Nephron progenitor cell (in vitro differentiated cells): ENCODE measurements around the gene PCED1A.

Source experiments
- DNase-seq: peaks from one replicate; pipeline ENCODE4 v3.0.0; 2021
- H3K27ac Mint-ChIP-seq: 2 replicates; pipeline ENCODE4 v1.8.0; 2021; ENCODE audit warnings: mild to moderate bottlenecking, moderate library complexity, mixed read lengths
- H3K27me3 Mint-ChIP-seq: 2 replicates; pipeline ENCODE4 v1.8.0; 2021; ENCODE audit warnings: mild to moderate bottlenecking, low read depth, mixed read lengths; ENCODE audit not compliant: poor library complexity
- H3K36me3 Mint-ChIP-seq: 2 replicates; pipeline ENCODE4 v1.8.0; 2021; ENCODE audit warnings: low read depth, mixed read lengths
- H3K4me1 Mint-ChIP-seq: 2 replicates; pipeline ENCODE4 v1.8.0; 2021; ENCODE audit warnings: mixed read lengths
- H3K4me3 Mint-ChIP-seq: 2 replicates; pipeline ENCODE4 v1.8.0; 2021; ENCODE audit warnings: mild to moderate bottlenecking, moderate library complexity, mixed read lengths
- H3K9me3 Mint-ChIP-seq: 2 replicates; pipeline ENCODE4 v1.8.0; 2021; ENCODE audit warnings: mild to moderate bottlenecking, moderate library complexity, mixed read lengths
- TF ChIP-seq, protein P1 (sequence below): fragments of 200-600 bp; sonication (generic); IDR thresholded peaks from 2 replicates; pipeline ENCODE4 v1.5.0; 2021; ENCODE audit warnings: antibody characterized with exemption

Gene PCED1A

DNA sequence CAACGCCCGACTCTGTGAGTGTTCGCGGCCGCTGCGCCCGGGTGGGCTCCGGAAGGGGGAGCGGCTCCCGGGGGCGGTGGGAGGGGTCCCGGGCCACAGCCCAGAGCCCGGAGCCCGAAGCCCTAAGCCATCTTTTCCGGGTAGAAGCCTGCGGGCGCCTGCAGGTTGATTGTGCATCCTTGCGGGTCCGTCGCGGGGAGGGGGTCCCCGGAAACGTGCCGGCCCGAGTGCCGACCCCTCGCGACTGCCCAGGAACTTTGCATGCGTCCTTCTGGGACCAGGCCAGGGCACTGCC, 33.2 kb upstream of the PCED1A start:
- TF ChIP-seq, protein P1, sequence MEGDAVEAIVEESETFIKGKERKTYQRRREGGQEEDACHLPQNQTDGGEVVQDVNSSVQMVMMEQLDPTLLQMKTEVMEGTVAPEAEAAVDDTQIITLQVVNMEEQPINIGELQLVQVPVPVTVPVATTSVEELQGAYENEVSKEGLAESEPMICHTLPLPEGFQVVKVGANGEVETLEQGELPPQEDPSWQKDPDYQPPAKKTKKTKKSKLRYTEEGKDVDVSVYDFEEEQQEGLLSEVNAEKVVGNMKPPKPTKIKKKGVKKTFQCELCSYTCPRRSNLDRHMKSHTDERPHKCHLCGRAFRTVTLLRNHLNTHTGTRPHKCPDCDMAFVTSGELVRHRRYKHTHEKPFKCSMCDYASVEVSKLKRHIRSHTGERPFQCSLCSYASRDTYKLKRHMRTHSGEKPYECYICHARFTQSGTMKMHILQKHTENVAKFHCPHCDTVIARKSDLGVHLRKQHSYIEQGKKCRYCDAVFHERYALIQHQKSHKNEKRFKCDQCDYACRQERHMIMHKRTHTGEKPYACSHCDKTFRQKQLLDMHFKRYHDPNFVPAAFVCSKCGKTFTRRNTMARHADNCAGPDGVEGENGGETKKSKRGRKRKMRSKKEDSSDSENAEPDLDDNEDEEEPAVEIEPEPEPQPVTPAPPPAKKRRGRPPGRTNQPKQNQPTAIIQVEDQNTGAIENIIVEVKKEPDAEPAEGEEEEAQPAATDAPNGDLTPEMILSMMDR, result no peak
- no peak overlapping the region for H3K27ac Mint-ChIP-seq
- peaks cover 50% of the 10 kb centered on the region for H3K4me1 Mint-ChIP-seq
- DNase-seq, result peak; percentile 82
- peak overlapping the region; percentile 85 for H3K4me3 Mint-ChIP-seq
- peaks cover 33% of the 10 kb centered on the region for H3K27me3 Mint-ChIP-seq
- H3K9me3 Mint-ChIP-seq, result no peaks in the 10 kb centered on the region
- H3K36me3 Mint-ChIP-seq, result peaks cover 17% of the 10 kb centered on the region

- peaks cover 12% of the 10 kb centered on the region for H3K36me3 Mint-ChIP-seq
- no peak within 1 kb of the TSS for H3K27ac Mint-ChIP-seq
- H3K27me3 Mint-ChIP-seq, result peaks cover 33% of the 10 kb centered on the region
- DNase-seq, result peak; percentile 90
- no peaks in the 10 kb centered on the region for H3K9me3 Mint-ChIP-seq
- TF ChIP-seq, protein P1, result no peak
- H3K4me3 Mint-ChIP-seq, result peak within 1 kb of the TSS; percentile 85
- H3K4me1 Mint-ChIP-seq, result peaks cover 49% of the 10 kb centered on the region
Observed at GRCh38 chr20:2873010-2873746, 32.7 kb upstream of the PCED1A start, which contains the start of gene PTPRA. Gene PTPRA (plus strand): TSS chr20:2873481. CDS start chr20:2964278, 90,797 bp downstream.

DNA sequence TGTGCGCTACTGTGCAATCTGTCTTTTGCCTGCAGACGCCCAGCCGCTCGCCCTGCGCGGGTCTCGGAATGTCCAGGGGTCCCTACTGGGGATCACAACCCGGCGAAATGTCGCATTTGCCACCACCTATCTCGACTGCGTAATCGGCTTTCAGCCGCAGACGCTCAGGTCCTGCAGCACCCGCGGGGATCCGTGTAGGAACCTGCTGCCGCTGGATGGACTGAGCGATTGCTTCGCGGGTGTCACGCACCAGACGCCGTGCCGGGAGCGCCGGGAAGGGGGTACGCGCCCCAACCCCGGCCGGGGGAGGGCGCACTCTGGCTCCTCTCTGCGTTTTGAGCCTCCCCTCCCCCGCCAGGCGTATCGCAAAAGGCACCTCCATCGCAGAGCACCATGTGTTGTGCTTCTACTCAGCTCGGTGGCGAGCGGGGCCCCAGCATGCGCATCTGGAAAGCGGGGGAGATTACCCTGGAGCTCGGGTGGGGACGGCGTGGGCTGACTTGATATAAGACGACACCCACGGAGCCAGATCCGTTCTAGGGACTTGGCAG, 32.1 kb upstream of the PCED1A start:
- H3K36me3 Mint-ChIP-seq, result peaks cover 12% of the 10 kb centered on the region
- peak; percentile 67 for DNase-seq
- H3K27me3 Mint-ChIP-seq, result peaks cover 34% of the 10 kb centered on the region
- TF ChIP-seq, protein P1, result no peak
- no peaks in the 10 kb centered on the region for H3K9me3 Mint-ChIP-seq
- H3K4me3 Mint-ChIP-seq, result peak overlapping the region; percentile 85
- no peak overlapping the region for H3K27ac Mint-ChIP-seq
- peaks cover 51% of the 10 kb centered on the region for H3K4me1 Mint-ChIP-seq

GRCh38 chr20:2871661-2872458, 31.4 kb upstream of the PCED1A start:
- no peak for DNase-seq
- Mint-ChIP-seq H3K27ac (no peak overlapping the region), H3K4me1 (peaks cover 57% of the 10 kb centered on the region), H3K27me3 (peaks cover 37% of the 10 kb centered on the region), H3K4me3 (peak overlapping the region; percentile 85), H3K9me3 (no peaks in the 10 kb centered on the region), H3K36me3 (peaks cover 10% of the 10 kb centered on the region)
- TF ChIP-seq, protein P1, result no peak

DNA sequence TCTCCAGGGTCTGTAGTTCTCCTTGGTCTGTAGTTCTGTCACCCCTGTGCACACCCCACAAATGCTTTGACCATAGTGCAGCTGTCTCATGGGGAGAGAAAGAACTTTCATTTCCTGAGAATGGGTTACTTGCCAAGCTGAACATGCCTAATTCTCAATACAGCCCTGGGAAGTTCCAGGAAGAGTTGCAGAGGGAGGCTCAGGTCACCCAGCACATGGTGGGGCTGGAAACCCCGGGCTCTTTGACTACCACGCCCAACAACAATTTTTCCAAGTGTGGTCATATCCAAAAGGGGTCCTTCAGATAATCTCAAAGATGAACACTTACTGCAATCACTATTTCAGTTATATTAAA, 30.6 kb upstream of the PCED1A start:
- Mint-ChIP-seq H3K27me3 (peaks cover 37% of the 10 kb centered on the region), H3K36me3 (peaks cover 6% of the 10 kb centered on the region), H3K27ac (no peak overlapping the region), H3K4me3 (no peak overlapping the region), H3K9me3 (no peaks in the 10 kb centered on the region), H3K4me1 (peaks cover 52% of the 10 kb centered on the region)
- TF ChIP-seq, protein P1, result no peak
- DNase-seq, result no peak
